ENCODE measurements around the gene FALEC.

DNA sequence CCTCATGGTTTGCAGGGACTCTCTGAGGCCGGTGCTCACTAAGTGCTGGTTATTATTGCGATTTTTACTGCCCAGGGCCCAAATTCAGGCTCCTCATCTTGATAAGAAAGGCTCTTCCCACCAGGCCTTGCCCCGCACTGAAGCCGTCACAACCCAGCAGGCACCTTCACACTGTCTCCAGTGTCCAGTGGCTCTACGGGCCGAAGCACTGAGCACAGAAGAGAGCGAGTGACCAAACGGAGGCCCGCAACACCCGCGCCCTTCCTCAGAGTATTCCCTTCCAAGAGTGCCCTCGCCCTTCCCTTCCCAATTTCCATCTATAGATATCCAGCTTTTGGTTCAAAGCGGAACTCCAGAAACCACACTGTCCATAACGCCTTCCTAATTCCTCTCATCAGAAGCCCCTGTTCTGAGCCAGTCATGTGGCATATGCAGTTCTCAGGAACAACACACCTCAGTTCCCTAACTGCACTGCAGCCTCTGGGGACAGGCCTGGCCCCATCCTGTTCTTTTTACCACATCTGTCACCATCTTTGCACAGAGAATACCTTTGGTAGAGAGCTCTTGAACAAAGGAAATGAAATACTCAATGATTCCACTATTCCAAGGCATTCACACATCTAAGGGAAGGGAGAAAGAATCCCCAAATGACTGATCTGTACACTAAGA, 15.1 kb downstream of the FALEC start:
- TF ChIP-seq YY1 (IDR thresholded peaks at IDR 0.05; ENCODE audit: insufficient read depth, insufficient read length) (no peak), SUZ12 (IDR thresholded peaks at IDR 0.05; ENCODE audit: extremely low read depth, insufficient read depth, insufficient read length) (no peak)
